ENCODE measurements around the gene AKIRIN1.

GRCh38 chr1:39016604-39017171, 25.6 kb downstream of the AKIRIN1 start:
- TF ChIP-seq CTCF (IDR thresholded peaks at IDR 0.05) (no peak), POLR2AphosphoS5 (IDR thresholded peaks at IDR 0.05) (no peak), POLR2A (IDR thresholded peaks at IDR 0.05; ENCODE audit: low read depth) (no peak)
